GM18858 (cell line): ENCODE results near the gene SEMA3D.
"Not testable (repeated sequence)": the region's sequence is repeated elsewhere in the genome, so short reads cannot be mapped to it uniquely, and the experiment has no call there.

Source experiments
- ATAC-seq: cut with Tn5 transposase; IDR thresholded peaks from one replicate; pipeline ENCODE4 v1.9.1; 2021; ENCODE audit not compliant: unreplicated experiment

The SEMA3D gene

DNA sequence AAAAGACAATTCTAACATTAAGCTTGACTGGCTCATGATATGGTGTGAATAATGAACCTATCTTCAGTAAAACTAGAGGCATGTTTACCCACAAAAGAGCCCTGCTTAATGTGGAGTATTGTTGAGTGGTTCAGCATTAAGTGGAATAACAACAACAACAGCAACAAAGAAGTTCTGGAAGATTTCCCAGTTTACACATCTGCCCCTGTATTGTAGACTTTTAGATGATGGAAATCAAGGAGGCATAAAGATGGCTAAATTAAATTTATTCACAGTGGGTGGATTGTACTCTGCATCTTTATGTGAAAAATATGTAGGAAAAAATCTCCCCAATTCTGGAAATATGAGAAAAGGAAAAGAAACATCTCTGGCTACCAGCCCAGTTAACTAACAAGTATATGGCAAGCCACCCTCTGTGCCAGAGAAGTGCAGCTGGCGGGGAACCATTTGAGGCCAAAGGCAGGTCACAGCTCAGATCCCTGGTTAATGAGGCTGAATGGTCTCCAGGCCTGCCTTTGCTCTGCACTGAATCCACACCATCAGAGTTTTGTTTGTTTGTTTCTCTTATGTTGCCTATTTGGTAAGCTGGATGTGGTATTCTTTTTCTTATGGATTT, 186.0 kb downstream of the SEMA3D start:
- ATAC-seq: no peak

DNA sequence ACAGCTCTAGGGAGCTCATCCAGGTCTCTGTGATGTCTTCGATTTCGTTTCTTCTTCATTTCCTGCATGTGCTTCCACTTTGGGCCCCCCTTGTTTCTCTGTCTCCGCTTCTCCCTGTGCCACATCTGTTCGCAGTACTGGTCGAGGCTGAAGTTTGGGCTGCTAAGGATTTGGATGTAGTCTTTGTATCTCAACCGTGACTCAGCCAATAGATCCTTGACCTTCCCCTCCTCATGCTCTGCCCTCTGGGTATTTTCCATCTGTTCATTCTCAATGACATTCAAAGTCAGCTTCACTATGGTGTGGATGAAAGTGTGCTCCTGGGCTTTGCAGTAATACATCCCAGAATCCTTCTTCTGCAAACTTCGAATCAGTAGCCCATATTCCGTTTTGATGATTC, 187.4 kb downstream of the SEMA3D start:
- ATAC-seq: no peak

DNA sequence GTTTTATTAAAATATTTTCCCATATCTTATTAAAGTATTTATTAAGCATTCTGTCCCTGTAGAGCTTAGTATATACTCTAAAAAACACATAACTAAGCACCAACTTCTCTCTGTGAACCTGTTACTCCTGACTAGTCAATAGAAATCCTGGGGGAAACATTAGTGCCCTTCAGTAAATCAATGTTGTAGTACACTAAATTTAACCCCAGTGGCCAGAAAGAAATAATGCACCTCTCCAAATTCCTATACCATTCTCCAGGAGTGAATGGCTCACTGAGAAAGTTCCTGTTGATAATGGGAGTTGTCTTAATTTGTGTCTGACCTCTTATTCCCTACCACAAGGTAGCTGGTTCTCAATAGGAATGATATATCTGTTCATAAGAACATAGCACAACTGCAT, 188.2 kb downstream of the SEMA3D start:
- no peak for ATAC-seq

DNA sequence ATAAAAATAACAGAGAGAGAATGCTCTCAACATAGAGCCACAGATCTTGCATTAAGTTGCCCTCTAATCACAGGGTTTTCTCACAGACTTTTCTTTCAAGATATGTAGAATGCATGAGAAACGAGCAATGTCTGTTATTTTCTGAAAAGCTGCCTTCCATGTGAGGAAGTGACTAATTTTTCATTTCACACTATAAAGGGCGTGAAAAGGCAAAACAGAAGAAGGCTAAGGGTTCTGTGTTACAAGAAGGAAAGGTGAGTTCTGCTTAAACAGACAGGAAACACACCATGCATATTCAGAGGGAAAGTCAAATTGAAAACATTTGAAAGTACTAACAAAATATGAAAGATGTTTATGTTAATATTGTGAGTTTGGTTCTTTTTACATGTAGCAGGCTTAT, 189.2 kb downstream of the SEMA3D start:
- ATAC-seq: no peak

DNA sequence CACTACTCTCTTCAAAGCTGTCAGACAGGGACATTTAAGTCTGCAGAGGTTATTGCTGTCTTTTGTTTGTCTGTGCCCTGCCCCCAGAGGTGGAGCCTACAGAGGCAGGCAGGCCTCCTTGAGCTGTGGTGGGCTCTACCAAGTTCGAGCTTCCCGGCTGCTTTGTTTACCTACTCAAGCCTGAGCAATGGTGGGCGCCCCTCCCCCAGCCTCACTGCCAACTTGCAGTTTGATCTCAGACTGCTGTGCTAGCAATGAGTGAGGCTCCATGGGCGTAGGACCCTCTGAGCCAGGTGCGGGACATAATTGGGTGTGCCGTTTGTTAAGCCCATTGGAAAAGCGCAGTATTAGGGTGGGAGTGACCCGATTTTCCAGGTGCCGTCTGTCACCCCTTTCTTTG, 193.9 kb downstream of the SEMA3D start:
- not testable (repeated sequence) for ATAC-seq

DNA sequence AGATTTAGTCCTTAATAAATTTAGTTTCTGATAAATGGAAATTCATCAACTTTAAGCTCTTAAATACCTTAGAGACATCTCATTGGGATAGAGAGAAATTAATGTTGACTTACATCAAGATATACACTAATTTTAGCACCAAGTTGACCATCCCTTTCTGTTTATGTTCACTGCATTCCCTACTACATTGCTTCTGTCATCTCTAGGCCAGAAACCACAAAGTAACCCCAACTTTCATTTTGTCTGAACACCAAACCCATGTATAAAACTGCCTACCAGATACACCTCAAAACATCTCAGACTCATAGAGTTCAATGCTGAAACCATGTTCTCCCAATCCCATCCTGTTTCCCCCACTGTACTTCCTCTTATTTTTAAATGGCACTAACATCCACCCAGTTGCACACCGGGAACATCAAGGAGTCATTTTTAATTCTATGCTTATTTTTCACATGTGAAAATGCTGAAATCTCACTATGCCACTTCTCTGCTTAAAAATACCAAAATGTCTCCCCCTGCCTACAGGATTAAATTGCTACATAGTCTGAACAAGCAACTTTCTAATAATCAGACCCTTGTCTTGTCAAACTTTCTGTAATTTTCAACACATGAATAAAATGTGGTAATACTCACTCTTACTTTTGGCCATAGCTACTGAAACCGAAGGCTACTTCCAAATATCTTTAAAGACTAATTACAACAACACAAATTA, 201.6 kb downstream of the SEMA3D start:
- ATAC-seq: no peak

DNA sequence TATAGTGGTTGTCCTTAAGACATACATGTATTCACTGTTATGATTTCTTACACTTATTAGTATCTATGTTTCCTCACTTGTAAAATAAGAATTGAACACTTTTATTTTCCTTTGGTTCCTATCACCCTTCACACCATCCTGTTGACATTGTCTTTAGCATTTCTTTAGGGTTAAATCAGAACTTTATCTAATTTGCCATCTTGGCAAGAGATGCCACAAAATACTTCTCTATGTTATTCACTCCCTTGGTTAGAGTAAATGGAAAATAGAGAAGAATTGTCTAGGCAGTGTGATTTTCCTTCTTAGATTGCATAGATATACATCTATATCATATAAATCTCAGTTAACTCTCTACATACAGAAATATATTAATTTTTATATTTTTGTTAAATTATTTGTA, 204.7 kb downstream of the SEMA3D start:
- ATAC-seq: no peak

DNA sequence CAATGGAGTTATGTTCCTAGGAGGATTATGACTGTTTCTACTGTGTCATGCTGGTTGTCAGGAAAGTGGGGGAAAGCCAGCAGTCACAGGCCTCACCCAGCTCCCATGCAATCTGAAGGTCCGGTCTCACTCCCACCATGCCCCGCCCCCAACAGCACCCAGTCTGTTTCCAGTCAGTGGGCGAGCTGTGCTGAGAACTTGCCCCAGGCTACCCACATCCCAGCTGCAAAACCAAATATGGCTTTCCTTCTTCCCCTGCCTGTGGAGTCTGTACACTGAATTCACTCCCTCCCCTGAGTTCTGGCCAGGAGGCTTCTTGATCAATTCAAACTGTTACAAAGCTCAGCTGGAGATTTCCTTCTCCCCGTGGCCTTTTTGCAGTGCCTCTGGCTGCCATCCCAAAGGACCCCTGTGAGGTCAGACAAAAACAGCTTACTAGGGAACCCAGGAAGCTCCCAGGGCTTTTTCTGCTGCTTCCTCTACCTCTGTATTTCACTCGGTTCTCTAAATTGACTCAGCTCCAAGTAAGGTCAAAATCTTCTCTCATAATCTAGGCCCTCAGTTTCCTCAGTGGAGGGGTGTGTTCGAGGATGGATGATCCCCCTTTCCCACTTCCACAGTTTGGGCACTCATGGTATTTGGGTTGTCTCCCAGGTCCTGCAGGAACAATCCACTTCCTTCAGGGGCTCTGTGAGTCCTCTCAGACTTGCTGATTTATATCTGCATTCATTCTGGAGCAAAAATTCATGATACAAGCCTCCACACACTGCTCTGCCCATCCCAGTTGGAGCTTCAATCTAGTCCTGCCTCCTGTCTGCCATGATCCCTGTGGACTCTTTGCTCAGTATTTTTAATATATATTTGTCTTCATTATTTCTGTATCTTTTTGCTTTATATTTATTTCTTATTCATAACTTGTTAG, 205.5 kb downstream of the SEMA3D start:
- ATAC-seq: no peak

DNA sequence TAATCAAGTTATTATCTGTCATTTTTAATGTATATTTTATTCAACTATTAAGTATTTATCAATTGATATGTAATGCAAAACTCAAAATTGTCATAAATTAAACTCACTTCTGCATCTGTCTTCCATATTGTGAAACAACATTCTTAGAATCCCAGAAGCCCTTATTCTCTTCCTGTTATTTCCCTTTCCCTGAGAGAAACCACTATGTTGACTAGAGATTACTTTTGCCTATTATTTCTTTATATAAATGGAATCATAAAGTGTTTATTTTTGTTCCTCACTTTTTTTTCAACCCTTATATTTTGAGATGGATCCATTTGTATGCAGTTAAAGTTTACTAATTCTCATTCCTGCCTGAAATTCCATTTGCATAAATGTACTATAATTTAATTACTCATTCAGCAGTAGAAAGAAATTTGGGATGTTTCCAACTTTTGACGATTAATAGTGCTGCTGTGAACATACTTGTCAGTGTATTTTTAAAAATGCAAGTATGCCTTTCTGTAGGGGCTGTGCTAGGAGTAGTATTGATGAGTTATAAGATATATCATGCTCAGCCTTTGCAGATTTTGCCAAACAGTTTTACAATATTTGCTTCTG, 211.2 kb downstream of the SEMA3D start:
- no peak for ATAC-seq

DNA sequence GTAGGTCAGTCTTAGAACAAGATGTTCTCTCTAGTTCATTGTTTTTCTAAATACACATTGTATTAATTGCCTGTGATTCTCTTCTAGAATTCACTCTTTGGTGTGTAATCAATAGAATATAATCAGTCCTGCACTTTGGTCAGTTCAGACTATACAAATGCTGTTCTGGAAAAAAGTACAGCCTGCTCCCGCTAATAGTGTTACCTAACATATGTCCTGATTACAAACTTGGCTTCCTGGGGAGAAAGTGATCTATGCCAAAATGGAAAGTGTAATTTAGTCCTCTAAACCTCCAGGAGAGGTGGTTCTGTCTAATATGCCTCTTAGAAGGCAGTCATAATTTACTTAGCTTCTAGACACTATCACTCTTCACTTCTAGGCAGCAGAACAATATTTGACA, 215.5 kb downstream of the SEMA3D start:
- ATAC-seq: no peak

DNA sequence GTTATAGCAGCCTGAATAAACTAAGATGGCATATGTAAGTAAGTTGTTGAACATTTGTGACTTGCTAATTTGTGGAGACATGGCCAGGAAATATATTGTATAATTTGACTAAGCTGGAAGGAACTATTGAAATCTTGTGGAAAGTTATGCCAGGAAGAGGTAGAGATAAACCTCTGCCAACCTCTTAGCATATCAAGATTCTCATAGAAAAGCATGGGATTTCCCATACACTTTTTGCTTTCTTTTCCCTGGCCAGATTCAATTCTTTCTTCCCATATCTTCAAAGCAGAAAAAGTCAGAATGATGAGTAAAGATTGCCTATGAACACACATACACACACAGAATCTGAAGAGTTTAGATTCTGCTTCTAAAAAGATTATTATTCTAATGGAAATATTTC, 216.2 kb downstream of the SEMA3D start:
- ATAC-seq: no peak

DNA sequence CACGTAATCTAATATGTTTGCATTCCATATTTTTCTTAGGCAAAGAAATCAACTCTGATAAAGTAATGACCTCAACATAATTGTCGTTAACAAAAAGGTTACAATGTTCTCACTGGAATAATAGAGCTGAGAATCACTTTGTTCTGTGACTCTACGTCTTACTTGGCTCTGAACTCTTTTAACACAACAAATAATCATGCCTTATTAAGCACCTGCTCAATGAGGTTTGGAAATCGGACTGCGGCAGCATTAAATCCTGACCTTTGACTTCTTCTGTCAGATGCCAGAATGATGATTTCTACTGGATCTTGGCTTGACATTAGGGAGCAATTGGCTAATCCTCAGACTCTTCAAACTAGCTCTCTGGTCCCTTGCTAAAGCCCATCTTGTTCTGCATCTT, 233.6 kb downstream of the SEMA3D start:
- no peak for ATAC-seq

DNA sequence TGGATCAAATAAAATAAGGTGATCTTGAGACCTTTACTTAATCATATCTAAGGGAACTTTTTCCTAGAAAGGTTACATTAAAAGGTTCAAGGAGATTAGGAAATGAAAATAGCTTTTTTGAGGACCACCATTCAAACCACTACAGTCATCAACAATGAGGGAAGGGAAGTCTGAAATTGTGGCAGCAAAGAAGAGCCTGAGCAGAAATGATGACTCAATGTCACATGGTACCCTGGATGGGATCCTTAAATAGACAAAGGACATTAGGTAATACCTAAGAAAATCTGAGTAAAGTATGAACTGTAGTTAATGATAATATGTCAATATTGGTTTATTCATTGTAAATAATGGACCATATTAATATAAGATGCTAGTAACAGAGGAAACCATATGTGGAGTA, 236.0 kb downstream of the SEMA3D start:
- ATAC-seq: no peak

DNA sequence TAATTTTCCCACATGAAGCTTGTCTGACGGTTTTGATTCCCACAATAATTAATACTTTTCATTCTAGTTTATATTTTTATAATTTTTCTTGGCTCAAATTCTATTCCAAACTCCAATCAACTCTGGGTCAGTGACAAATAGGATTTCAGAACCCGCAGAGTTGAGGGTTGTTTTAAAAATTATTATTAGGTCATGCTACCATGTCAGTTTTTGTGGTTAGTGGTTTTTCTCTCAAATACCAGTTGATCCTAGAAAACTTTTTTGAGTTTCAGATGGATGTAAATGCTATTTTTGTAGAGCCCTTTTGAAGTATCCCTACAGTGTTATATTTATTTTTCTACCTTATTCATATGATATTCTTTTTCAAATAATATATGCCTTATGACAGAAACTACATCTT, 237.4 kb downstream of the SEMA3D start:
- no peak for ATAC-seq

DNA sequence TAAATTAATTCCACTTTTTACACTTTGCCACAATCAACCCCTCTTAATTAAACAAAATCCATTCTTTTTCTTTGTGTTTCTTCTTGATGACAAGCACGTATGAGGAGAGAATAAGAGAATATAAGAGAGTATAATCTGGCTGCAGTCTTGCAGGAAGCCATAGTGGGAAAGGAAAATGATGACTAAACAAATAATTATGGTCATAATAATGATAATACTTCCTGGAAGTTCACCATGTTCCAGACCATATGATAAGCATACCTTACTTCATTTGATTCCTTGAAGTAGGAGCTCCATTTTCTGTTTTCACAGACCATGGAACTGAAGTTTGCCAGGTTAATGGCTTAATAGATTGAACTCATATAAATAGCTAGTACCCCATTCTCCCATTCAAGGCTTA, 237.8 kb downstream of the SEMA3D start:
- ATAC-seq: no peak

DNA sequence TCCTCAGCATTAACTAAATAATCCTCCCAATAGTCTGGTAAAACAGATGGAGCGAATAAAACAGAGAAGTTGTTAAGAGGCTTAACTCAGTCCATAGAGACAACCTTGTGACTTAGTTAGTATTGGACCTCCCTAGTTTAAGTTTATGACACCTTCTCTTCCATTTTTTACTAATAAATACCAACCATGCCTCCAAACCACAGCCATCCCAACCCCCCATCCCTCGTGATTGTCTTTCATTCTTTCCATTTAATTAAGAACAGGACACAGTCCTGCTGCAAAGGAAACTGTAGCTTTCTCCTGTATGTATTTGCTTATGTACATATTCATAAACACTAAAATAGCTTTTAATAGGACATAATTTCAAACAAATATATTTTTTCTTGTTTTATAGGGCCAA, 238.2 kb downstream of the SEMA3D start:
- ATAC-seq: no peak

DNA sequence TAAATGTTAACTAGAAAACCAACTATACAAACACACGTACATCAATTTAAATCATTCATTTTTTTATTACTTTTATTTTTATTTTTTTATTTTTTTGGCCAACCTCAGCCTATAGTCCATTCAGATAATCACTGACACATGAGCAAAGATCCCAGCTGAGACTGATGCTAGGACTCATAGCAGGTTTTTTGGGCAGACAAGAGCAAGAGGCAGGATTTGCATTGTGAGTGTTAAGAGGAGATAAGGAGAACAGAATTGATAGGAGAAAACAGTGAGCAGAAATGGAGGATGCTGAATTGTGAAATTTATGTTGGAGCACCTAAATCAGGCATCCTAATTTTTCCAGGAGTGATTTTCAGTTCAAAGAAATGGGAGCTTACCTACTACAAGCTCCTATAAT, 240.3 kb downstream of the SEMA3D start:
- ATAC-seq: no peak
